HCT116 (cell line): ENCODE measurements around the gene UVSSA.

Source experiments
- ATF3 ChIP-seq: IDR thresholded peaks from 2 replicates; pipeline ENCODE4 v1.6.1; 2012
- CEBPB ChIP-seq: IDR thresholded peaks from 2 replicates; pipeline ENCODE4 v1.6.1; 2012; ENCODE audit warnings: low read depth
- CTCF ChIP-seq, 3 experiments: fragments of 200-600 bp in 1 of 3; sonication (generic) in 1 of 3; IDR thresholded peaks in 2 of 3; conservative IDR thresholded peaks in 1 of 3; 2 replicates each; pipeline ENCODE4 v1.5.1; 2012 to 2017; ENCODE audit warnings: low read depth in 2 of 3, low read length in 2 of 3, antibody characterized with exemption in 1 of 3, borderline replicate concordance in 1 of 3, control low read depth in 1 of 3, mild to moderate bottlenecking in 1 of 3, mixed read lengths in 1 of 3, mixed run types in 1 of 3, moderate library complexity in 1 of 3; ENCODE audit not compliant: insufficient read depth in 1 of 3
- EZH2 ChIP-seq: fragments of 200-600 bp; sonication (generic); IDR thresholded peaks from 2 replicates; pipeline ENCODE4 v1.6.1; 2017; ENCODE audit warnings: antibody characterized with exemption, mixed run types
- FOSL1 ChIP-seq: IDR thresholded peaks from 2 replicates; pipeline ENCODE4 v1.6.1; 2012; ENCODE audit warnings: low read depth
- JUND ChIP-seq: IDR thresholded peaks from 2 replicates; pipeline ENCODE4 v1.6.1; 2012
- MAX ChIP-seq: IDR thresholded peaks from 2 replicates; pipeline ENCODE4 v1.6.1; 2012
- POLR2A ChIP-seq: IDR thresholded peaks from 2 replicates; pipeline ENCODE4 v1.7.0; 2011; ENCODE audit warnings: borderline replicate concordance; ENCODE audit not compliant: insufficient read depth, insufficient read length; ENCODE audit errors: extremely low read depth
- POLR2AphosphoS5 ChIP-seq: IDR thresholded peaks from 2 replicates; pipeline ENCODE4 v1.6.1; 2011; ENCODE audit warnings: mild to moderate bottlenecking, low read depth, low read length, moderate library complexity
- RAD21 ChIP-seq: IDR thresholded peaks from 2 replicates; pipeline ENCODE4 v1.6.1; 2012; ENCODE audit warnings: low read depth, mild to moderate bottlenecking
- REST ChIP-seq: IDR thresholded peaks from 2 replicates; pipeline ENCODE4 v1.6.1; 2012; ENCODE audit warnings: low read depth
- SRF ChIP-seq: IDR thresholded peaks from 2 replicates; pipeline ENCODE4 v1.6.1; 2012; ENCODE audit warnings: low read depth

GRCh38 chr4:1337951-1338751 is 8.9 kb upstream of the UVSSA start:
- TF ChIP-seq JUND (no peak), CTCF (IDR thresholded peaks at IDR 0.05 in 2 of 3, conservative IDR thresholded peaks at IDR 0.05 in 1 of 3; ENCODE audit: borderline replicate concordance in 1 of 3, insufficient read depth in 1 of 3, low read depth in 2 of 3, low read length in 2 of 3) (no peak), POLR2AphosphoS5 (no peak), REST (no peak), MAX (no peak), FOSL1 (no peak), EZH2 (no peak), CEBPB (no peak), RAD21 (no peak), POLR2A (no peak), SRF (no peak), ATF3 (no peak)
